DMS114 treated with DMSO at 0.1 percent for 48 hours (cell line): ENCODE data around the gene SOBP.
"Not testable (repeated sequence)": the region's sequence is repeated elsewhere in the genome, so short reads cannot be mapped to it uniquely, and the experiment has no call there.

Experiments used
- DNase-seq: peaks from one replicate; lab custom pipeline; 2025; ENCODE audit not compliant: unreplicated experiment; lab: John Stamatoyannopoulos, UW

The SOBP gene

DNA sequence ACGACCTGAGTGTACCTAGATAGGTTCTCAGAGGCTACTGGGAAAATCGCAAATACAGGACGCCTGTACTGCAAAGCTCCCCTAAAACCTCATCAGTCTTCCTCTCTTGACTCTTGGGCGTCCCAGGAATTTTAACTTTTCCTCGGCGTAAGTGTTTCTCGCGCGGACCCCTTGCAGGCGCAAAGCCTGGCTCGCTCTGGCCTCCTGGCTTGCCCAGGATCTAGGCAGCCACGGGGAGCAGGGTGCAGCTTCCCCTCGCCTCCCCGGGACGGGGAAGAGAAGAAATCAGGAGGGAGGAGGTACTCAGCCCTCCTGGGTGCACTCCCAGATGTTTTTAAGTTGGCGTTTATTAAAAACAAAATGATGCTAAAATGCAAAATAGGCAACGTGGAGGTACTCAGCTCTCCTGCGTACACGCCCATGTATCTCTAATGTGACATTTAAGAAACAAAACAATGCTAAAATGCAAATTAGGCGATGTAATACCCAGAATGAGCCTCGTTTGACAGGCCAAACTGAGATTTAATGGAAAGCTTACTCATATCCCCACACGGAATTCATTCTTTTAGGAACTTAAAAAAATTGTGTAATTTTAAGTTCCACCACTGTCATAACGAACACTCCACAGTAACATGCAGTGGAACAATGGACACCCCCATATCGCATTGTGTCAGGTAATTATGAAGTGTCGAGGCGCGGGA is 1.6 kb upstream of the SOBP start:
- no peak for DNase-seq

DNA sequence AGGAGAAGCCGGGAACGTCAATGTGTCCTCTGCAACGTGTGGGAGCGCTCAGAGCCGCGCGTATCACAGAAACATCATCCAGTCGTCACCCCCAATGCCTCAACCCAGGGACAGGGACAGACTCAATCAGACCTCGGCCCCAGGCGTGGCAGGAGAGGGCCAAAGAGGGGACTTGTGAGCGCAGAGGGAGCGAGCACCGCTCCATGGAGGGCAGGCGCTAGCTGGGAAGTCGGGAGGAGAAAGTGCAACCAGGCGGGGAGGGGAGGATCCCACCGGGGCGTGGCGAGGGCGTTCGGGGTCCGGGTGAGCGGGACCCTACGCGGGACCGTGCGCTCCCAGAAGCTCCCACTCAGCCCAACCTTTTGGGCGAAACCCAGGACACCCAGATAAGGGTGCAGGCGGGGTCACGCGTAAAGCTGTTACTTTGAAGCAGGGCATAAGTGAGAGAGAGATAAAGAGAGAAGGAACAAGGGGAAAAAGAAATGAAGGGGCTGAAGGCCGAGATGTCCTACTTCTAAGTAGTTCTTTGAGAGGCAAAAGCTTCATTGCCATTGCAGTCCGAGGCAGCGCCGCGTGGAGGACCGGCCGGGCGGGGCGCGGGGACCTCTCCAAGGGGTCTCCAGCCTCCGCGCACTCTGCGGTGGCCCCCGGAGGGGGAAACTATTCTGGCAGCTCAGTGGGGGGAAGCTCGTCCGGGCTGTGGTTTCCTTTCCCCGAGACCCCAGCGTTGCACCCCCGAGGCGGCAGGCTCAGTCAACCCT is 862 bp upstream of the SOBP start:
- peak; percentile 7 for DNase-seq

DNA sequence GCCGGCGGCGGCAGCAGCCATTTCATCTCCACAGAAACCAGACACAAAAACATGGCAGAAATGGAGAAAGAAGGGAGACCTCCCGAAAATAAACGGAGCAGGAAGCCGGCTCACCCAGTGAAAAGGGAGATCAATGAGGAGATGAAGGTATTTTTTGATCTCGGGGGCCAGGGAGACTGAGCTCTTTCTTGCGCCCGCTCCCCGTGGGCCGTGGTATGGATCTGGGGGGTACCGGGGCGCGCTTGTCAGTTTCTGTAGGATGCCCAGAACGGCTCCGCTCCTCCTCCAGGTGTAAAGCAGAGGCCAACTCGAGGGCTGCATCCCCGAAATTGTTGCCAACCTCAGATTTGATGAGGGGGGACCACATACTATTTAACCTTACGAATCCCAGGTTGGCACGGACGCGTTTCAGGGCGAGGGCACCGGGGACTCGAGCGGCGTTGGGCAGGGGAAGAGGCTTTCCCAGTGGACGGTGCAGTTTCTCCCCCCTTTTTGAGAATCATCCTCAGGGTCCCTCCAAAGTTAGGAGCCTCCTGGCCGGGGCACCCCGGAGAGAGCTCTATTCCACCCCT is 735 bp downstream of the SOBP start:
- DNase-seq: no peak

DNA sequence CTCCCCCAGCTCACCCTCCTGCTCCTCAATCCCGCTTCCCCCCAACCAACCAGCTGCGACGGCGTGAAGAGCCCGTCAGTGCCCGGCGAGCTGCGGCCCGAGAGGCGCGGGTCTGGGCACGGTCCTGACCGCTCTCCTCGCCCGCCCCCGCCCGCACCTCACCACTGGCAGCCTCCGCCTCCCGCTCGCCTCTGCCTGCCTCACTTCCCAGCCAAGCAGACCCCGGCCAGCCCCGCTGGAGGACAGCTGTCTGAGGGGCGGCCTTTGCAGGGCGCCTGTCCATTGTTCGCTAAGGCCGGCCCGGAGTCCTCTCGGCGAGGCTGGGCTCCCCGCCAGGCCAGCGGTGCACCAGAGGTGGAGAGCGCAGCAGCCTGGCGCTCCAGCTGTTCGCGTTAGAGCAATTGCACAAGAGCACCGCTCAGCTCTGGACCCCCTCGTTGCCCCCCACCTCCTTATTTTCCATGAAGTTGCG is 1.3 kb downstream of the SOBP start:
- no peak for DNase-seq

DNA sequence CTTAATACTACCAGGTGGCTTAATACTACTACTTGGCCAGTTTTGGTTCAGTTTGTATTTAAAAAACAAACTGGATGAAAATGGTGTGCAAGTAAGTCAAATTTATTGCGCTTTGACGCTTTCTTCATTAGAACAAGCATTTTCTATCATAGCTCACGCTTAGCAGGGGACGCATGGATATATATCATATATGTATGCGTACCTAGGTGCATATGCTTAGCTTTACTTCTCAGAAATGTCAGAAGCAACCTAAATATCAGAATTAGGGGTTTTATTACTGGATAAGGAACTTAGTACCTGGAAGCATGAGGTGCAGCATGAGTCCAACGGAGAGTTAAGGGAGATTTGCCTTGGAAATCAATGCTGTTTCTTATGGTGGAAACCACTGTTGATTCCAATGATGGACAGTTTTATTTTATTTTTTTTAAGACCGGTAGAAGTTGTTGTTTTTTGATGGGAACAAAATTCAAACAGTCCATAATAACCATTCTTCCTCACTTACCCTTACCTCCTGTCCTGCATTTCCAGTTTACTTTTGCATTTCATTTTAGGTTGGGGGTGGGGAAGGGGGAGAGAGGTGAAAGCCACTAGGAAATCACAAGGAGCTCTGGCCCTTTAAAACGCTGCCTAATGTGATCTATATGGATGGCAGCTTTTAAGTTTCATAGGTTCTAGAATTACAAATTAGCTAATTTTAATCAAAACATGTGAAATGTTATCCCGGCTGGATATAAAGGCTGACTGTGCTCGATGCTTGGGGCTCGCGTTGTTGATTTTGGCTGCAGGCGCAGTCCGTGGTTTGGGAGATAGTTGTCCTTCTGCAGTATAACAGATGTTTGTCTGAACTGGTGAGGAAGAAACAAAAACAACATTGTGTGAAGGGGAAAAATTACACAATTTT is 2.1 kb downstream of the SOBP start:
- DNase-seq: no peak

DNA sequence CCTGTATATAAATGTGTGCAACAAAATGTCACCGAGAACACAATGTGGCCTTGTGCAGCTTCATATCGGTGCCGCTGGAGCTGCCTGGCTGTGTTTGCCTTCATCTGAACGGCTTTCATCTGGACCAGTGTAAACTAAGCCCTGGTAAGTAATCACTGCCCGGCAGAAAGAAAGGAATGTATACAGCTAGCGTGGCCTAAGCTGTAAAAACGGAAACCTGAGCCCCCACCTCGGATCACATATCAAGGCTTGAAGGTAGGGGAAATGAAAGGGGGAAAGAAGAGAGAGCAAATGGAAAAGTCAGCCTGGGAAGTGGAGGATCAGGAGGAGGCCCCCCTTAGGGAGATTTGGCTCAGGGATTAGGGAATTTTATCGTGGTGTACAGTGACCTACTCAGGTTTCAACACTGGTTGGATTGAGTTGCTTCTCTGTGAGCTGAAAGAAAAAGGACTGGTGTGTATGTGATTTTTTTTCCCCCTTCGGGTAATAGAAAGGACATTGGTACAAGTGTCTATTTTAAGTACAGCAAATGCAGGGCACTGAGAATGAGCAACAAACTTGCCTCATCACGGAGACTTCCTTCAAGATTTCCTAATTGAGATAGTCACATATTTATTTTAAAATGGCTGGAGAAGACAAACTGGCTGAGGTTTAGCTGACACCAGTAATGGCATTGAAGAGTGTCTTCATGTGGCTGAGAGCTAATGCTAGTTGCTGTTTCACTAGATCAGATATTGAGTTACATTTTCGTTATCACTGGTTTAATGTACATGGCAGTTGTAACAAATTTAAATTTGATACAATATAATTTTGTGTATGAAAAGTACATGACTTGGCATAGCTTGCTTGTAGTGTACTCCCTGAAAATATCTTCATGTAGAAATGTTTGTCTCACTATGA is 3.5 kb downstream of the SOBP start:
- DNase-seq: no peak

DNA sequence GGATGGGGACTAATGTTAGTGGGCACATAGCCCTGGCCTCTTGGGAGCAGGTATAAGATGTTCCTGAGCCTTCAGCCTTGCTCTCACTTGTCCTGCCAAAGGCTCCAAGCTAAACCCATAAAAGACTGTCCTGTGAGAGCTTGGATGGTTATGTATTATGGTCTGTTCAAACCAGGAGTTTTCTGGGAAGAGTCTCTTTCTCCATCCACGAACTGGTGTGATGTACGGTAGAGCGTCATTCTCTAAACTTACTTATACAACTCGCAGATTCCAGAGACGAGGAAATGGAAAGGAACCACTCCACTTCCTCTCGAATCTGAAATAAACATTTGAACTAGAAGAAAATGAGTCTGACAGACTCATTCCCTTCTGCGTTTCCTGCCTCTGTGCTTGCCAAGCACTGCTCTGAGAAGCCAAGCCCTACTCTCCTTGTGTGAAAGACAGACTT is 5.3 kb downstream of the SOBP start:
- no peak for DNase-seq

DNA sequence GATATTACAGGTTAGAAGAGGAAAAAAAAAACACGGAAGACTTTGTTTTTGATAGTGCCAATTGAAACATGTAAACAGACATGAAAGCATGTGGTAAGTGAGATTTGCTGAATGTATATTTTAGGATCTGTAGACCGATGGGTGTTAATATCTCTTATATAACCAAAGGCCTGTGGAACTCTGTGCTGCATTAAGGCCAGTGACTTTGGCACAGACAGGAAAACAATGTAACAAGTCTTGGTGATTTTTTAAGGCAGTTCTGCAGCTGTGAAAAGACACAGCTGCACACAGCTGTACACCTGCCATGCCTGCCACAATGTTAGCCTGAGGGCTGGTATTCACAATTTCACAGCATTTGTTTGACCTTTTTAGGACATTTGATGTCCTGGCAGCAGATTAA is 6.1 kb downstream of the SOBP start:
- no peak for DNase-seq

DNA sequence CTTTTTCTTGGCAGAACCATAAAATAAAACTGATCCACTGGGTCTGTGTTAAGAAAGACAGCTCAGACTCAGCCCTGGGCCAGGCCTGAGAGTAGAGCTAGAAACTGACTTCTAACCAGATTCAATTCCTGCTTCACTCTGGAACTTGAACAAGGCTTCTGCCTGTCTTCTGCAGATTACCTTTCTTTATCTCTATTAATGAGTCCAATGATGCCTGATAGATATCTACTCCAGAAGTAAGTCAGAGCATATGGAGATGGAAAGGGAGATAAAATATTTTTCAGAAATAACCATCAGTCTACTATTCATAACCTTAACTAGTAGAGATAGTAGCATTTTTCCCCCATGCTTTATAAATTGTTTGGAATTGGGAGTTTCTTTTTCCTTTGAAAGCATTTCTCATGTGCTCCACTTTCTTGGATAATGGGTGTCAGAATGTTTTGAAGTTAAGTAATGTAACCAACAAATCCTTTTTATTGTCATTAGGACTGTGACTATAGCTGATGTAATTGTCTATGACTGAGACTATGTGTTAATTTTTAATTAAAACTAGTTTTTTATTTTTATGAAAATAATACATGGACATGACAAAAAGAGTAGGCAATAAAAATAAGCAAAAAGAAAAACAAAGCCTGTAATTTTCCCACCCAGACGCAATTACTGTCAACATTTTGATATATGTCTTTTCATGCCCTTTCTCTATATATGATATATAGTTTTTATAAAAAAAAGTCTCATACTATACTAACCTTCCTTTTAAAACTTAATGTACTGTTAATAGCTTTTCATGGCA is 7.2 kb downstream of the SOBP start:
- DNase-seq: no peak

DNA sequence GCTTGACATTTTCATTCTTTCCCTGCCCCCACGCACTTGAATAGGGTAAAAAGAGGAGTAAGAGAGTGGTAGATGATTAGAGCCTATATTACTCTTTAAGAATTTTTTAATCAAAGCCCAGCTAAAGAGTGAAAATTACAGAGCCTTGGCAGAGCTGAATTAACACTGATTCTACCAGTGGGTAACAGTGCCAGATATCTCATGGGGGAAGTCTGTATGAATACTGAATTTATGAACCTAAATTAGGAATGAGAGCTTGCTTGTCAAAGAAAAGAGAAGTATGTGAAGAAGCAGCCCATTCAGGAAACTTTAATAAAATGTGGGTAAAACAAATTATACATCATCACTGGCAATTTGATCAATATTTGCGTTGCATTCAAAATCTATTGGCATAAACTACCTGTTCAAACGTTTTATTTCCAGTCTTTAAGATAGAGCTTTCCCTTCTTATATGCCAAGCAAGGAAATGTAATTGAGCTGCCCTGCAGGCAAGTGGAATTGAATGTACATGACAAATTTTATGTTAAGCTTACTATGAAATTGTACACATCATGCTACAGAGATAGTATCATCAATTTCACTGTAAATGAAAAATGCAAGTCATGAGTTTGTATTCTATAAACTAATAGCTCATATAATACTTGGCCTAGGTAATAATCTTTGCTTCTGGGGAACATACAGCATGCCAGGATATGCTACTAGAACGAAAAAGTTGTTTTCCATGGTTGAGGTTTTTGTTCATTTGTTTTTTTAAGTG is 14.5 kb downstream of the SOBP start:
- DNase-seq: no peak

DNA sequence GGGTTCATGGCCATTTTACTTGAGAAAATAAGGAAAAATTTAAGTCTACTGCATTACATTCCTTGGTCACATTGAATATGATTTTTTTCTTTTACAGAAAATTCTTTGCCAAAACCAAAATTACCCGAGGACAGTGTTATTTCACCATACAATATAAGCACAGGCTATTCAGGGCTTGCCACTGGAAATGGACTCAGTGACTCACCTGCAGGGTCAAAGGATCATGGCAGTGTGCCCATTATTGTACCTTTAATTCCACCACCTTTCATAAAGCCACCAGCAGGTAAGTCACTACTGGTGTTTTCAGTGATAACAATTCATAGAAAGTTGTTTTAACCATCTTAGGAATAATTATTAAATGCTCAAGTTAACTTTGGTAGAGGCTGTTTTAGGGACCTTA is 16.2 kb downstream of the SOBP start:
- DNase-seq: no peak

DNA sequence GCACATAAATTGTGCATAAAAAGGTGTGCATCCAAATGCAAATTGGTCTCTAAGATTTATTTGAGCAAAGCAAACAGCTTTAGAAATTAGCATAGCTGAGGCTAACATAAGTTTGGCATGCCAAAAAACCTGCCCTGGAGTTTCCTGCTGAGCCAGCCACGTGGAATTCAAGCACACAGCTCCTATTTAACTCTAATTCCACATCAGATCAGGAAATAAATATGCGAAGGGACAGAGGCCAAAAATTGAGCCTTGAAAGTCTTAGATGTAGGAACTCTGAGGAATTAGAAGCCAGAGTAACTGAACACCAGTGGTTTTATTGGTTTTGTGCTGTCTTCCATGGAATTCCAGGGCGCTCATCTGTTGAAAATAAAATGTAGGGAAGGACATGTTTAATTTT is 19.6 kb downstream of the SOBP start:
- no peak for DNase-seq

DNA sequence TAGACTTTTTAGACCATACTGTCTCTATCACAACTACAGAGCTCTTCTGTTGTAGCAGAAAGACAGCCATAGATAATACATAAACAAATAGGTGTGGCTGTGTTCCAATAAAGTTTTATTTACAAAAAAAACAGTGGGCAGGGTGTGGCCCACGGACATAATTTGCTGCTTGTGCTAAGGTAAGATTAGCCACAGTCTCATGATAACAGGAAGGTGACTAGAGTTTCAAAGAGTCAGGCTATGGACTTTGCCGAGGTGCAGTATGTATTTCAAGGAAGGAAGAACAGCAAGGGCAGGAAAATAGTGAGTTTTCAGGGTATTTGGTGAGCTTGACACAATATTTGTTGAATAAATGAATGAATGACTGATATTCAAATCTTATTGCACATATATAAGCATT is 20.2 kb downstream of the SOBP start:
- no peak for DNase-seq

DNA sequence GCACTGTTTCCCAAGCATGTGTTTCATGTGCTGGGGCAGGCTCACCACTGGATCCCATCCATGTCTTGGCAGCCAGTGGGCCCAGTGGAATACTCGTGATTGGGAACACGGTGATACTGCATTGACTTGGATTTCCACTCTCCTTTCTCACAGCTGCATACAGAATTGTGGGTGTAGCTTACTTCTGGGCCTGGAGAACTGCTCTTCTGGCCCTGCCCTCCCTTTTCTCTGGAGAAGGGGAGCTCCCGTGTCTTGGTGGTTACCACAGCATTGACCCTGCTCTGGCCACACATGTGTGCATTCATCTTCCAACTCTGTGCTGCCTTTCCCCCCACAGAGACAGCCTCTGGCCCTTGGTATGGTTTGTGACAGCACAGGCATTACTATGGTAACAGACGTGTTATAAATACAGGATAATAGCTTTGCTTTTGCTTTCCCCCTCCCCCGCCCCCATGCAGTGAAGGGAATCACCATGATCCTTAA is 21.6 kb downstream of the SOBP start:
- no peak for DNase-seq

DNA sequence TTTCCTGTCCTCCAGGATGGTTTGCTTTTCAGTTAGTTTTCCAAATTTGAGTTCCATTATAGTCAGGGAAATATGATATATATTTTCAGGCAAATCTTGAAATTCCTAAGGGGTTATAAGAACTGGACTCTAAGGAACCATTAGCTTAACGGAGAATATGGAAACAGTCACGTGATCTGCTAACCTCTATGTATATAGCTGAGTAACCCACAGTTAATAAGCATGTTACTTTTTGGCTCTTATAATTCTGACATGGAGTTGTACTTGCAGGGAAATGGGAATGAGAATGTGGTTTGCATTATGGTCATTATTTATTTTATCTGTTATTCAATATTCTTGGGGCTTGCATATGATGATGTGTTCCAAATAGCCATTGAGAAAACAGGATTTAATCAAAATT is 23.3 kb downstream of the SOBP start:
- no peak for DNase-seq

DNA sequence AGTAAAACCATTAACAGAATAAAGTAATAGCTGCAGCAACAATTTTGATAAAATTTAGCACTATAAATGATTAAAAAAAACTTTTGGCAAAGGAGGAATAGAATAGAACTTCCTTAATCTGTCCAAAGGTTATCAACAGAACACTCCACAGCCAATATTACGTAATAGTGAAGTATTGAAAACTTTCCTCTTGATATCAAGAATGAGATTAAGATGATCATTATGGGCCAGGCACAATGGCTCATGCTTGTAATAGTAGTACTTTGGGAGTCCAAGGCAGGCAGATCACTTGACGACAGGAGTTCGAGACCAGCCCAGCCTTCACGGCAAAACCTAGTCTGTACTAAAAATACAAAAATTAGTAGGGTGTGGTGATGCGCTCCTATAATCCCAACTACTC is 26.0 kb downstream of the SOBP start:
- no peak for DNase-seq

DNA sequence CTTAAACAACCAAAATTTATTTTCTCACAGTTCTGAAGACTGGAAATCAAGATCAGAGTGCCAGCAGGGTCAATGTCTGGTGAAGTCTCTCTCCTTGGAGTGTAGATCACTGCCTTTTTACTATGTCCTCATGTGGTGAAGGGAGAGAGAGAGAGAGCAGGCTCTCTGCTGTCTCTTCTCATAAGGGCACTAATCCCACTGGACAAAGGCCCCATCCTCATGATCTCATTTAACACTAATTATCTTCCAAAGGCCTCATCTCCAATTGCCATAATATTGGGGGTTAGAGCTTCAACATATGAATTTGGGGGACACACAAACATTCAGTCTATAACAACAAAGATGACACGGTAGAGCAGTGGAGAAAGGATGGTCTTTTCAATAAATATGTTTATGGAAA is 27.4 kb downstream of the SOBP start:
- no peak for DNase-seq

DNA sequence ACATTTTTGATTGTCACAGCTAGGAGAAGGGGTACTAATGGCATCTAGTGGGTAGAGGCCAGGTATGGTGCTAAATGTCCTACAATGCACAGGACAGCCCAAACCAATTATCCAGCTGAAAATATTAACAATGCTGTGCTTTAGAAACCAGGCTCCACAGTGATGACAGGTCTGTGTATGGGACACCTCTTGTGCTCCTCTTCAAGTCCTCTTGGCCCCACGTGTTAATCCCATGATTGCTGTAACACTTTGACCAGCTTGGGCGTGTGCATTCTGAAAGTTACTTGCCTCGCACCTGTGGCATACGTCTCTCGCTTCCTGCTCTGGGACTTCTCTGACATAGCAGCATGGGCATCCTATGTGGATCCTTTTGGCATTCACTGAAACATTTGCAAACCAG is 29.3 kb downstream of the SOBP start:
- not testable (repeated sequence) for DNase-seq

DNA sequence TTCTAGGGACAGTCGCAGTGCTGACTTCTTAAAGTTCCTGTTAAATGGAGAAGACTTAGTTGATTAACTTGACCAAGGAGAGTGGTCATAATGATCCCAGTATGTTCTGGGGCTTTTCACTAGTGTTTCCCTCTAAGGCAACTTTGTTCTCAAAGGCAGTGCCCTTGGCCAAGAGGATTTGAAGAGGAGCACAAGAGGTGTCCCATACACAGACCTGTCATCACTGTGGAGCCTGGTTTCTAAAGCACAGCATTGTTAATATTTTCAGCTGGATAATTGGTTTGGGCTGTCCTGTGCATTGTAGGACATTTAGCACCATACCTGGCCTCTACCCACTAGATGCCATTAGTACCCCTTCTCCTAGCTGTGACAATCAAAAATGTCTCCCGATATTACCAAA is 30.8 kb downstream of the SOBP start:
- DNase-seq: not testable (repeated sequence)
